H54 (cell line): ENCODE data around the gene NAT8.
"Not testable (repeated sequence)": the region's sequence is repeated elsewhere in the genome, so short reads cannot be mapped to it uniquely, and the experiment has no call there.

Experiments used
- DNase-seq: peaks from one replicate; pipeline ENCODE4 v3.0.0; 2011; ENCODE audit warnings: low spot score, mixed read lengths; ENCODE audit not compliant: insufficient read length
- FAIRE-seq: peaks from 3 replicates; lab custom pipeline; 2011; peaks lifted over from hg19 to GRCh38; lab: Jason Lieb, UNC
- POLR2A ChIP-seq: IDR thresholded peaks from 2 replicates; pipeline ENCODE4 v1.6.1; 2011; ENCODE audit warnings: low read depth, mild to moderate bottlenecking, low read length

NAT8 gene, protein sequence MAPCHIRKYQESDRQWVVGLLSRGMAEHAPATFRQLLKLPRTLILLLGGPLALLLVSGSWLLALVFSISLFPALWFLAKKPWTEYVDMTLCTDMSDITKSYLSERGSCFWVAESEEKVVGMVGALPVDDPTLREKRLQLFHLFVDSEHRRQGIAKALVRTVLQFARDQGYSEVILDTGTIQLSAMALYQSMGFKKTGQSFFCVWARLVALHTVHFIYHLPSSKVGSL

DNA sequence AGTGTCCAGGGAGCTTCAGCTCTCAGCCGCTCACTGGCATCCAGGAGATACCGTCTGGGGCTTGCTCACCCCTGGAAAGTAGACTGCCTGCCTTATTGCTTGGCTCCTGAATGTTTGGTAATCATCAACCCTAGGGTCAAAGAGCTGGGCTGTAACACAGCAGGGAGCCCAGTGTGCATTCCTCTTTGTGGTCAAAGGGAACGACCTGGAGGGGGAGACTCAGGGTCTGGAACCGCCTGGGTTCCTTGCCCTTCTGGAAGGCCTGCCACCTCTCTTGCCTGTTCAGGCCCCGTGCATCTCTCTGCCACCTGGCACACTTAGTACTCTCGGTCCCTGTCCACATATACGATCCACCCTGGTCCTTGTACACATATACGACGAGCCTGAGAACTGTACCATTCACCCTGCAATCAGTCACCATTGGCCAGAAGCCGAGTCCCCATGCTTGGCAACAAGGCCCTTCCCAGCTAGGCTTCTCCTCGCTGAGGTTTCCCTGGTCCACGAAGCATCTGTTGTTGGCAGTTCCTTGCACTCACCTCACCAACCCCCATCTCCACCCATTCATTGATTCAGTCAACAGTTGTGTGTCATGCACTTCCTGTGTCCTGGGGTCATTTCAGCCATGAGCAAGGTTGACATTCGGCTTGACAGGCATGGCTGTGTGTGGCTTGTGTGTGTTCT is at the start of gene NAT8:
Gene NAT8 (minus strand): TSS at position 85 of the 681 bp plus-strand sequence. CDS start 794 bp downstream, outside the sequence.
- DNase-seq (no peak), FAIRE-seq (no peak)
- no peak for TF ChIP-seq POLR2A

- FAIRE-seq = peak; percentile 60
- not testable (repeated sequence) for DNase-seq
Measured at GRCh38 chr2:73690372-73691088, 48.3 kb upstream of the NAT8 start.

DNA sequence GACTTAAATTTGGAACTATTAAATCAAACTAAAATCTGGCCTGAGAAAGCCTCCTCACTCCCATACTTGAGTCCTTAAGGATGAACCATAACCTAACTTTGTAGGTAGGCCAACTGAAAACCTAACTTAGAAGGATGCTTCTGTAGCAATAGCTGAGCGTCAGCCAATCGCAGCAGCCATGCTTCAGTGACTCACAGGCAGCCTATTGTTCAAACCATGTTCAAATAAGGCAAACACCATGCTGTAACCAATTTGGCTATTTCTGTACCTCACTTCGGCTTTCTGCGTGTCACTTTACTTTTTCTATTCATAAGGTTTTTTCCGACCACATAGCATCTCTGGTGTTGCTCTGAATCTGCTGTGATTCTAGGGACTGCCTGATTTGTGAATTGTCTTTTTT is 46.3 kb upstream of the NAT8 start:
- not testable (repeated sequence) for DNase-seq, FAIRE-seq

GRCh38 chr2:73685764-73686438 is 43.7 kb upstream of the NAT8 start:
- DNase-seq = no peak
- FAIRE-seq = no peak
- TF ChIP-seq POLR2A = no peak

- FAIRE-seq, DNase-seq: not testable (repeated sequence)
Measured at GRCh38 chr2:73684905-73685304, 42.7 kb upstream of the NAT8 start.

DNA sequence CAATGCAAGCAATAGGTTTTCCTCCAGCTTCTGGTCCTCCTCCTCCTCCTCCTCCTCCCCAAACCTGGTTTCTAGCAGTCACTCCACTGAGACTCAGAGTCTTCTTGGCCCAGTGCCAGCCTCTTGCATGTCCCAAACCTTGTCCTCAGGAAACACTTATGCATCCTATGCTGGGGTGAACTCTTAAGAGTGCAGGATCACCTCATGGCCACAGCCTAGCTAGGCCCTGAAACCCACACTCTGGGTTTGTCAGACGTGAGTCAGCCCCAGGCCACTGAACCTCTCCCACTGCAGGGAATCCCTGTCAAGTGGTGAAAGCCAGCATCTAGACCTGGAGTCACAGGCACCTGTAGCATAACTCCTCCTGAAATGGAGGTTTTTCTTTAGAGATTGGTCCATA is 42.1 kb upstream of the NAT8 start:
- peak; percentile 15 for FAIRE-seq
- DNase-seq = not testable (repeated sequence)

GRCh38 chr2:73679951-73680571 is 37.8 kb upstream of the NAT8 start:
- FAIRE-seq, DNase-seq: not testable (repeated sequence)

DNA sequence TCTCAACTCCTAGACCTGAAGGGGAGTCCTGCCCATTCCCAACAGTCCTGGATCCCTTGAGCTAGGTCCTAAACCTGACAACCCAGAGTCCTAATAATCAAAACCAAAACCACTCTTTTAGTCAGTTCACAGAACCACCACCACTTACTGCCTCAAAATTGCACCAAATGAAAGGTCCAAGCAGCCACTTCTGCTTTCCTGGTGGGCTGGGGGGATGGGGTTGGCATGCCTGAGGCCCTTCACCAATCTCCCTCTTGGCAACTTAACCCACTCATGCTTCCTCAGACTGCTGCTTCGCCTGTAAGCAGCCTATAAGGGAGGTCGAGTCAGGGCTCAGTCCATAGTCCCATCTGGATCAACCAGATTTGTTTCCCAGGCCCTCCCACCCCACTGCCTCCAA is 37.0 kb upstream of the NAT8 start:
- DNase-seq, FAIRE-seq: not testable (repeated sequence)

DNA sequence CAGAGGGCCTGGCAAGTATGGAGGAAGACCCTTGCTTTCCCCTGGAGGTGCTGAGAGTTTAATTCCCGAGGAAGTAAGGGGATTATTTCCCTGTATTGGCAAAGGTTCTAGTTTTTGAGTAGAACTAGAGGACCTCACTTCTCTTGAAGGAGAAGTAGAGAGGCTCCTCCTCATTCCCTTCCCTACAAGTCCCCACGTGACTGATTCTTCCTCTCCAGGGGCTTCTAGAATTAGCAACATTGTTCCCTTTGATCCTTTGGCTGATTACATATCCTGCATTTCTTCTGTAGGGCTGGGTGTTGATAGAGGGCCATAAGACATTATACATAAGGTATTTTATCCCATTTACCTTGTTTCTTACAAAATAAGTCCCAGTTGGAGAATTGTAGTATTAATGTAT is 35.8 kb upstream of the NAT8 start:
- not testable (repeated sequence) for FAIRE-seq, DNase-seq

DNA sequence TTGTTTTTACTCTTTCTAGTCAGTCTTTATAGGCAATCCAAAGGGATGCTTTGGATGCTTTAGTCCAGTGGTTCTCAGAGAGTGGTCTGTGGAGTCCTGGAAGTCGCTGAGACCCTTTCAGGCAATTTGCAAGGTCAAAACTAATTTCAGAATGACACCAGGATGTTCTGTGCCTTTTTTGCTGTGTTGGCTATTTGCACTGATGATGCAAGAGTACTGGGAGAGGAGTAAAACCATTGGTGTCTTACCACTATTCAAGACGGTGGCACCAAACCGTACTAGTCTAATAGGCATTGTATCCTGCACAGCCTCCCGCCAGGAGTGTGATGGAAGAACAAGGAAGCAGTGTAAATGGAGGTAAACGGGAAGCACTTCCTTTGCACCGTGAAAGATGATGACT is 34.0 kb upstream of the NAT8 start:
- DNase-seq, FAIRE-seq: not testable (repeated sequence)

DNA sequence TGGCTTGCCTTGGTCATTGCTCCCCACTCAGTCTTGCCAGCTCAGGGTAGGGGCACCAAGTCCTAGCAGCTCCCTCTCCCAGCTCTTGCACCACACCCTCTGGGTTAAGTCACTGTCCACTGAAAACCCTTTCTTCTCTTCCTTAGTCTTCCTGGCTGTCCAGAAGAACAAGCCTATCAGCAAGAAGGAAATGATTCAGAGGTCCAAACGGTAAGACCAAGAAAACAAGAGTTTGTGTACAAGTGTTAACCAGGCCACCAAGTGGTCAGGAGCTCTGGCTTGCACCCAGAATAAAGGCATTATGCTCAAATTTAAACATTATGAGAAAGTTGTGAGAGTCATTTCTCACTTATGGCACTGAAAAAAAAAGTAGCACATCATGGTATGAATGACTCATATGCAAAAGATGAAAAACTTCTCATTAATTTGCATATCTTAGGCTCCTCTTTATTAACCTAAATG is 32.5 kb upstream of the NAT8 start:
- FAIRE-seq, DNase-seq: not testable (repeated sequence)

DNA sequence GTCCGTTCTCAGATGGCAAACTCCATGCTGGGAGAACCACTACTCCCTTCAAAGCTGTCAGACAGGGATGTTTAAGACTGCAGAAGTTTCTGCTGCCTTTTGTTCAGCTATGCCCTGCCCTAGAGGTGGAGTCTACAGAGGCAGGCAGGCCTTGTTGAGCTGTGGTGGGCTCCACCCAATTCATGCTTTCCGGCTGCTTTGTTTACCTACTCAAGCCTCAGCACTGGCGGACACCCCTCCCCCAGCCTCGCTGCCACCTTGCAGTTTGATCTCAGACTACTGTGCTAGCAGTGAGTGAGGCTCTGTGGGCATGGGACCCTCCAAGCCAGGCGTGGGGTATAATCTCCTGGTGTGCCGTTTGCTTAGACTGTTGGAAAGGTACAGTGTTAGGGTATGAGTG is 27.8 kb upstream of the NAT8 start:
- not testable (repeated sequence) for FAIRE-seq, DNase-seq

GRCh38 chr2:73667239-73667638 is 25.0 kb upstream of the NAT8 start:
- DNase-seq, FAIRE-seq: not testable (repeated sequence)

DNA sequence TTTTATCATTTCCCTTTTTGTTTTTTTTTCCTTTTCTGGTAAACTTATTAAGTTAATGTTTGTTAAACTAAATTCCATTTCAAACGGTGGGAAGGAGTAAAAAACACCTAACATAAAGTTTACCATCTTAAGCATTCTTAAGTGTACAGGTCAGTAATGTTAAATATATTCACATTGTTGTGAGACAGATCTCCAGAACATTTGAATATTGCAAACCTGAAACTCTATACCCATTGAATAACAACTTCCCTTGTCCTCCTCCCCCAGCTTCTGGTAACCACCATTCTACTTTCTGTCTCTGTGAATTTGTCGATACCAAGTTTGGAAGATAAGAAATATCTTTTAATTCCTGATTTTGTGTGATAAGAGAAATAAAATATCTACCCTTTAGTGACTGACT is 12.0 kb upstream of the NAT8 start:
- DNase-seq = no peak
- no peak for FAIRE-seq
- no peak for TF ChIP-seq POLR2A
